K562 (cell line): Measurements from ENCODE around the gene SEPTIN1. TPM values are rescaled to one million over a fixed set of nuclear protein-coding genes. Genes with fewer than 3 reads are reported as not detected.

ENCODE experiments used
- BACH1 ChIP-seq: fragments of 200-800 bp; sonication (Bioruptor generic); IDR thresholded peaks from 2 replicates; pipeline ENCODE4 v1.6.1; 2016; ENCODE audit warnings: missing genetic modification characterization, missing compliant biosample characterization
- BCOR ChIP-seq: fragments of 450-650 bp; IDR thresholded peaks from 2 replicates; pipeline ENCODE4 v1.6.1; 2016
- E2F8 ChIP-seq: fragments of 450-650 bp; IDR thresholded peaks from 2 replicates; pipeline ENCODE4 v1.7.1; 2018; ENCODE audit warnings: mild to moderate bottlenecking, low read depth; ENCODE audit not compliant: partially characterized antibody
- FOXP1 ChIP-seq: sonication (generic); formaldehyde crosslinking; IDR thresholded peaks from 2 replicates; pipeline ENCODE4 v1.8.0; 2022; ENCODE audit warnings: mild to moderate bottlenecking, missing genetic modification reagents
- GABPB1 ChIP-seq: sonication (generic); formaldehyde crosslinking; IDR thresholded peaks from 2 replicates; pipeline ENCODE4 v1.8.0; 2022; ENCODE audit warnings: mild to moderate bottlenecking, missing genetic modification reagents
- GATA2 ChIP-seq: sonication (generic); formaldehyde crosslinking; IDR thresholded peaks from 2 replicates; pipeline ENCODE4 v1.4.0; 2020; ENCODE audit warnings: mild to moderate bottlenecking, missing genetic modification reagents
- GTF3C2 ChIP-seq: IDR thresholded peaks from 3 replicates; pipeline ENCODE4 v1.6.1; 2011; ENCODE audit warnings: borderline replicate concordance, mild to moderate bottlenecking, moderate library complexity; ENCODE audit not compliant: insufficient read length; ENCODE audit errors: extremely low read depth
- KAT2B ChIP-seq: IDR thresholded peaks from one replicate; pipeline ENCODE4 v1.6.1; 2012; ENCODE audit warnings: low read depth, mild to moderate bottlenecking, control low read depth, inconsistent platforms, low read length, moderate library complexity
- MAFG ChIP-seq: fragments of 450-650 bp; conservative IDR thresholded peaks from 2 replicates; pipeline ENCODE4 v1.6.1; 2016; ENCODE audit warnings: missing genetic modification characterization, missing compliant biosample characterization
- NR4A1 ChIP-seq, 2 experiments: fragments of 250-450 bp in 1 of 2; fragments of 450-650 bp in 1 of 2; sonication (Bioruptor Pico) in 1 of 2; IDR thresholded peaks; 2 replicates each; pipeline versions ENCODE4 v1.4.0 to v1.6.1; 2016 to 2020; ENCODE audit warnings: mild to moderate bottlenecking in 2 of 2, missing compliant biosample characterization in 1 of 2, missing genetic modification characterization in 1 of 2, moderate library complexity in 1 of 2
- NRF1 ChIP-seq, 2 experiments: fragments of 450-650 bp; IDR thresholded peaks in 1 of 2; conservative IDR thresholded peaks in 1 of 2; 2 replicates each; pipeline ENCODE4 v1.6.1; 2014; ENCODE audit warnings: mild to moderate bottlenecking in 2 of 2
- RBM15 ChIP-seq: fragments of 200-400 bp; formaldehyde crosslinking; IDR thresholded peaks from 2 replicates; pipeline ENCODE4 v1.6.1; 2018; ENCODE audit warnings: mild to moderate bottlenecking, low read length, moderate library complexity; ENCODE audit not compliant: insufficient read depth
- RCOR1 ChIP-seq, 2 experiments: IDR thresholded peaks; 2 replicates each; pipeline ENCODE4 v1.6.1; 2012; ENCODE audit warnings: low read depth in 2 of 2, low read length in 2 of 2, borderline replicate concordance in 1 of 2, improper control_type of control experiment in 1 of 2
- SP1 ChIP-seq: sonication (generic); formaldehyde crosslinking; IDR thresholded peaks from 2 replicates; pipeline ENCODE4 v1.8.1; 2022; ENCODE audit warnings: mild to moderate bottlenecking, missing genetic modification reagents
- TCF15 ChIP-seq: fragments of 250-450 bp; sonication (Bioruptor Pico); IDR thresholded peaks from 2 replicates; pipeline ENCODE4 v1.8.0; 2022; ENCODE audit warnings: moderate library complexity, mild to moderate bottlenecking, inconsistent platforms
- TCF7L2 ChIP-seq: fragments of 150-350 bp; IDR thresholded peaks from 2 replicates; pipeline ENCODE4 v1.6.1; 2016; ENCODE audit warnings: low read depth, mild to moderate bottlenecking, low read length, moderate library complexity
- ZBTB5 ChIP-seq: fragments of 450-650 bp; IDR thresholded peaks from 2 replicates; pipeline ENCODE4 v1.6.1; 2017; ENCODE audit warnings: antibody characterized with exemption
- ZNF23 ChIP-seq: fragments of 250-450 bp; sonication (Bioruptor Pico); IDR thresholded peaks from 2 replicates; pipeline ENCODE4 v1.4.0; 2020; ENCODE audit warnings: mild to moderate bottlenecking
- ZNF24 ChIP-seq: fragments of 450-650 bp; IDR thresholded peaks from 2 replicates; pipeline ENCODE4 v1.6.1; 2016
- polyA plus RNA-seq, 8 experiments: library from polyadenylated mRNA; depleted of rRNA in 4 of 8; stranded (reverse) in 5 of 8; unstranded in 3 of 8; fragments of >200 nt; fragmentation: Nextera tagmentation in 2 of 8; fragmentation: Illumina TruSeq in 1 of 8; extraction: Ambion mirVana in 2 of 8; extraction: Trizol in 1 of 8; gene quantifications; 2 replicates each; pipeline versions ENCODE4 v1.2.1 to v1.2.3, GENCODE V29; 2011 to 2014; ENCODE audit warnings: inconsistent platforms in 1 of 8, missing spikeins in 1 of 8
- total RNA-seq, 7 experiments: library from RNA; depleted of rRNA in 6 of 7; stranded (reverse); fragments of >200 nt in 6 of 7; fragmentation: Illumina TruSeq in 2 of 7; extraction: Trizol in 2 of 7; gene quantifications; 2 replicates each; pipeline versions ENCODE4 v1.2.1 to v1.2.3, GENCODE V29; 2011 to 2021; ENCODE audit warnings: low replicate concordance in 1 of 7

Gene SEPTIN1
- total and polyA plus RNA-seq, 9 of the 15 experiments (the other 6 are each of a cell fraction or from before 2014, with no cell fraction given): 0.23 to 5.6 (median 1.7) TPM; not detected in 1

GRCh38 chr16:30429678-30430427 lies 47.5 kb upstream of the SEPTIN1 start, which contains the start of gene DCTPP1 (continued):
- TF ChIP-seq GABPB1 (CRISPR knock-in tag) (peak; percentile 75; the same call in 1 of the 2 replicates), ZBTB5 (no peak), RBM15 (no peak), TCF7L2 (0 out of 2 replicates have a peak, but pooled peaks have one; percentile 22), TCF15 (no peak), RCOR1 (IDR thresholded peaks at IDR 0.05; ENCODE audit: borderline replicate concordance in 1 of 2, low read depth in 2 of 2, low read length in 2 of 2) (peak; percentile 51 to 68; a peak in 3 of 4 replicates), NRF1 (conservative IDR thresholded peaks at IDR 0.05 in 1 of 2, IDR thresholded peaks at IDR 0.05 in 1 of 2) (peak; percentile 89 to 91), GTF3C2 (no peak), FOXP1 (CRISPR knock-in tag) (peak; percentile 85), BACH1 (no peak), MAFG (tag) (no peak), SP1 (peak; percentile 97), ZNF23 (no peak), KAT2B (peak; percentile 68), BCOR (peak; percentile 73), ZNF24 (no peak), GATA2 (CRISPR knock-in tag) (no peak), E2F8 (peak; percentile 81), NR4A1 (CRISPR knock-in tag; IDR thresholded peaks at IDR 0.05) (0 out of 2 replicates have a peak, but pooled peaks have one; percentile 45), NR4A1 (tag; IDR thresholded peaks at IDR 0.05) (no peak)
